HepG2 (cell line): ENCODE data around the gene NYAP1. TPM values are rescaled to one million over a fixed set of nuclear protein-coding genes. Genes with fewer than 3 reads are reported as not detected.

Experiments
- BHLHE40 ChIP-seq: IDR thresholded peaks from 2 replicates; pipeline ENCODE4 v1.6.1; 2011; ENCODE audit warnings: low read length, improper control_type of control experiment
- BRF2 ChIP-seq: sonication (generic); formaldehyde crosslinking; IDR thresholded peaks from 2 replicates; pipeline ENCODE4 v1.8.1; 2022; ENCODE audit warnings: mild to moderate bottlenecking, missing genetic modification reagents
- CREB1 ChIP-seq, 2 experiments: fragments of 450-650 bp in 1 of 2; IDR thresholded peaks; 2 replicates each; pipeline ENCODE4 v1.6.1; 2016 to 2017; ENCODE audit warnings: control low read depth in 1 of 2, mild to moderate bottlenecking in 1 of 2, missing compliant biosample characterization in 1 of 2, missing genetic modification characterization in 1 of 2
- GPN1 ChIP-seq: sonication (generic); formaldehyde crosslinking; IDR thresholded peaks from 2 replicates; pipeline ENCODE4 v1.5.1; 2020; ENCODE audit warnings: missing genetic modification reagents, borderline replicate concordance
- HNF4A ChIP-seq: sonication (generic); formaldehyde crosslinking; IDR thresholded peaks from 2 replicates; pipeline ENCODE4 v1.4.0; 2020; ENCODE audit warnings: missing genetic modification reagents
- IRX3 ChIP-seq: sonication (generic); formaldehyde crosslinking; IDR thresholded peaks from 2 replicates; pipeline ENCODE4 v1.8.1; 2023; ENCODE audit warnings: mild to moderate bottlenecking, low read depth, missing genetic modification reagents, borderline replicate concordance
- KLF15 ChIP-seq: sonication (generic); formaldehyde crosslinking; IDR thresholded peaks from 2 replicates; pipeline ENCODE4 v1.8.1; 2023; ENCODE audit warnings: borderline replicate concordance, mild to moderate bottlenecking, inconsistent platforms, missing genetic modification reagents, mixed read lengths
- KMT2A ChIP-seq: sonication (generic); formaldehyde crosslinking; IDR thresholded peaks from 2 replicates; pipeline ENCODE4 v1.4.0; 2020; ENCODE audit warnings: missing genetic modification reagents
- MAFK ChIP-seq, 2 experiments: IDR thresholded peaks in 1 of 2; conservative IDR thresholded peaks in 1 of 2; 2 replicates each; pipeline ENCODE4 v1.6.1; 2011; ENCODE audit warnings: improper control_type of control experiment in 2 of 2, low read length in 2 of 2
- MTERF4 ChIP-seq: sonication (generic); formaldehyde crosslinking; IDR thresholded peaks from 2 replicates; pipeline ENCODE4 v1.8.0; 2023; ENCODE audit warnings: mild to moderate bottlenecking, missing genetic modification reagents
- NCOA2 ChIP-seq: sonication (generic); formaldehyde crosslinking; IDR thresholded peaks from 2 replicates; pipeline ENCODE4 v1.8.0; 2022; ENCODE audit warnings: inconsistent platforms
- PPARG ChIP-seq: conservative IDR thresholded peaks from 2 replicates; pipeline ENCODE4 v1.6.1; 2016; ENCODE audit warnings: missing biosample characterization, missing genetic modification reagents
- RAD21 ChIP-seq: fragments of 450-650 bp; formaldehyde crosslinking; IDR thresholded peaks from 2 replicates; pipeline ENCODE4 v1.5.0; 2020; ENCODE audit warnings: mild to moderate bottlenecking
- SIX4 ChIP-seq: sonication (generic); formaldehyde crosslinking; IDR thresholded peaks from 2 replicates; pipeline ENCODE4 v1.4.0; 2020; ENCODE audit warnings: missing genetic modification reagents
- SP1 ChIP-seq, 2 experiments: fragments of 450-650 bp in 1 of 2; sonication (generic) in 1 of 2; formaldehyde crosslinking in 1 of 2; IDR thresholded peaks; 2 replicates each; pipeline versions ENCODE4 v1.4.0 to v1.6.1; 2016 to 2020; ENCODE audit warnings: missing genetic modification reagents in 1 of 2
- SSRP1 ChIP-seq: IDR thresholded peaks from 2 replicates; pipeline ENCODE4 v1.6.1; 2016; ENCODE audit warnings: control low read depth
- TCF7L2 ChIP-seq: IDR thresholded peaks from 2 replicates; pipeline ENCODE4 v1.6.1; 2011; ENCODE audit warnings: mild to moderate bottlenecking, low read depth, low read length, moderate library complexity
- TFDP2 ChIP-seq: sonication (generic); formaldehyde crosslinking; IDR thresholded peaks from 2 replicates; pipeline ENCODE4 v1.4.0; 2020; ENCODE audit warnings: missing genetic modification reagents
- ZC3H13 ChIP-seq: sonication (generic); formaldehyde crosslinking; IDR thresholded peaks from 2 replicates; pipeline ENCODE4 v1.8.1; 2023; ENCODE audit warnings: mild to moderate bottlenecking, missing genetic modification reagents, moderate library complexity
- ZNF563 ChIP-seq: sonication (generic); formaldehyde crosslinking; IDR thresholded peaks from 2 replicates; pipeline ENCODE4 v1.8.0; 2022; ENCODE audit warnings: mild to moderate bottlenecking, moderate library complexity, missing genetic modification reagents
- polyA plus RNA-seq, 8 experiments: library from polyadenylated mRNA; depleted of rRNA in 3 of 8; stranded (reverse) in 7 of 8; unstranded in 1 of 8; fragments of >200 nt; fragmentation: Illumina TruSeq in 4 of 8; extraction: Trizol in 4 of 8; gene quantifications; 2 replicates each; pipeline versions ENCODE4 v1.2.1 to v1.2.3, GENCODE V29; 2011 to 2016; ENCODE audit warnings: low read depth in 4 of 8, missing spikeins in 1 of 8, mixed read lengths in 1 of 8; ENCODE audit not compliant: insufficient read depth in 1 of 8
- total RNA-seq, 5 experiments: library from RNA; depleted of rRNA; stranded (reverse); fragments of >200 nt; fragmentation: Illumina TruSeq; extraction: Trizol; gene quantifications; 2 replicates each; pipeline ENCODE4 v1.2.3, GENCODE V29; 2016; ENCODE audit warnings: low read depth in 1 of 5

NYAP1 gene
- total and polyA plus RNA-seq, 2 of the 13 experiments (the other 11 are each of a cell fraction or from before 2014, with no cell fraction given): 0.15 to 0.46 TPM

GRCh38 chr7:100493476-100494264 lies 9.9 kb downstream of the NYAP1 start (continued):
- TF ChIP-seq BHLHE40 (peak; percentile 52; the same call in 1 of the 2 replicates), TCF7L2 (no peak), CREB1 (IDR thresholded peaks at IDR 0.05) (no peak), CREB1 (CRISPR knock-in tag; IDR thresholded peaks at IDR 0.05) (no peak), BRF2 (no peak), GPN1 (CRISPR knock-in tag) (0 out of 2 replicates have a peak, but pooled peaks have one; percentile 27), ZC3H13 (CRISPR knock-in tag) (0 out of 2 replicates have a peak, but pooled peaks have one; percentile 56), ZNF563 (CRISPR knock-in tag) (peak; percentile 75; the same call in 1 of the 2 replicates), MAFK (conservative IDR thresholded peaks at IDR 0.05 in 1 of 2, IDR thresholded peaks at IDR 0.05 in 1 of 2; ENCODE audit: low read length in 2 of 2) (no peak), PPARG (peak; percentile 78; the same call in 1 of the 2 replicates), SP1 (IDR thresholded peaks at IDR 0.05) (no peak), SP1 (CRISPR knock-in tag; IDR thresholded peaks at IDR 0.05) (0 out of 2 replicates have a peak, but pooled peaks have one; percentile 23), IRX3 (no peak), HNF4A (CRISPR knock-in tag) (0 out of 2 replicates have a peak, but pooled peaks have one; percentile 18), SIX4 (CRISPR knock-in tag) (no peak), RAD21 (CRISPR knock-in tag) (no peak), KLF15 (CRISPR knock-in tag) (no peak), TFDP2 (CRISPR knock-in tag) (peak; percentile 54), NCOA2 (no peak), MTERF4 (0 out of 2 replicates have a peak, but pooled peaks have one; percentile 33), SSRP1 (CRISPR knock-in tag) (no peak), KMT2A (CRISPR knock-in tag) (peak; percentile 69; the same call in 1 of the 2 replicates)
- TF ChIP-seq, all 625 proteins: peak for 119
